GM12872 (cell line): Measurements from ENCODE around the gene ARHGEF1.

Experiments
- CTCF ChIP-seq: IDR thresholded peaks from 3 replicates; pipeline ENCODE4 v1.5.1; 2011; ENCODE audit warnings: low read depth, mild to moderate bottlenecking, low read length, moderate library complexity; ENCODE audit not compliant: insufficient read depth

Gene ARHGEF1

GRCh38 chr19:41890936-41891335 lies 8.0 kb downstream of the ARHGEF1 start:
- no peak for TF ChIP-seq CTCF

- TF ChIP-seq CTCF = no peak
Measured at GRCh38 chr19:41892173-41892902, 9.4 kb downstream of the ARHGEF1 start.

DNA sequence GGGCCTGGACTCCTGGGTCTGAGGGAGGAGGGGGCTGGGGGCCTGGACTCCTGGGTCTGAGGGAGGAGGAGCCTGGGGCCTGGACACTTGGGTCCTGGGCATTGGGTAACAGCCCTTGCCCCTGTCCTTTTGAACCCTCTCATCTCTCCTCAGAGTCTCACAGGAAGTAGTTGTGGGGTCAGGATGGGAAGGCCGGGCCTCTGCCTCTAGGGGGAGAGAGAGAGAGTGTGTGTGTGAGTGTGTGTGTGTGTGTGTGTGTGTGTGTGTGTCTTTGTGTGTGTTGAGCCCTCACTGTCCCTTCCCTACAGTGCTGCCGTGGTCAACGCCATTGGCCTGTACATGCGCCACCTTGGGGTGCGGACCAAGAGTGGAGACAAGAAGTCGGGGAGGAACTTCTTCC lies 10.9 kb downstream of the ARHGEF1 start:
- peak; percentile 42; the same call in 2 of the 3 replicates for TF ChIP-seq CTCF

GRCh38 chr19:41894350-41894749 lies 11.4 kb downstream of the ARHGEF1 start:
- no peak for TF ChIP-seq CTCF

- peak; percentile 56; the same call in 2 of the 3 replicates for TF ChIP-seq CTCF
Measured at GRCh38 chr19:41895745-41896580, 13.0 kb downstream of the ARHGEF1 start.

DNA sequence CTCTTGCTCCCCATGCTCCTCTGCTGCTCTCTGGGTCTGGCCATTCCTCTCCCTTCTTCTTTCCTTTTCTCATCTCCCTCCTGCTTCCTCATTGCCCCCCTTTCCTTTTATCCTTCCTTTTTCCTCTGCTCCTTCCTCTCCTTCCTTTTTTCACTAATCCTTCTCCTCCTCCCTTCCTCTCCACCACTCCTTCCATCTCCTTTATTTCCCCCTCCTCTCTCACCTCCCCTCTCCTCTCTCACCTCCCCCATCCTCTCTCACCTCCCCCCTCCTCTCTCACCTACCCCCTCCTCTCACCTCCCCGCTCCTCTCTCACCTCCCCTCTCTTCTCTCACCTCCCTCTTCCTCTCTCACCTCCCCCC lies 13.6 kb downstream of the ARHGEF1 start:
- no peak for TF ChIP-seq CTCF

DNA sequence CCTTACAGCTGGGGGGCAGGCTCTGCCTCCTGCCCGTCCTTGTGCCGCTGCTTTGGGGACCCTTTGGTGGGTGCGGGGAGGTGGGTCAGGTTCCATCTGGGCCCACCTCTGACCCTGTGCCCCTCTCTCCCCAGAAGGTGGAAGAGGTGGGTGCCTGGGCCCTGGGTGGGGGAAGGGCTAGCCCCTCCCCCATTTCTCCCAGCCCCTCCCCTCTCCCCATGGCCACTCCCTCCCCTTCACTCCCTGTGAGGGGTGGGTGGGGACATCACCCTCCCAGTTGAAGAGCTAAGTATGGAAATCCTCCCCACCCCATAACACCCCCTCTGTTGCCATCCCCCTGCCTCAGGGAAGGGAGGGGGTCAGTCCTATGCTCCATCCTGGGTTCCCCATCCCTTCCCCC lies 14.2 kb downstream of the ARHGEF1 start:
- TF ChIP-seq CTCF = no peak
